NCI-H774 (cell line): ENCODE results near the gene PAN3.

Experiments used
- DNase-seq: peaks from one replicate; lab custom pipeline; 2025; lab: John Stamatoyannopoulos, UW

Gene PAN3

GRCh38 chr13:28338742-28339141 is 200.4 kb downstream of the PAN3 start:
- no peak for DNase-seq

GRCh38 chr13:28339419-28339818 is 201.1 kb downstream of the PAN3 start:
- no peak for DNase-seq

- no peak for DNase-seq
Measured at GRCh38 chr13:28340272-28340793, 202.0 kb downstream of the PAN3 start.

- DNase-seq: no peak
Measured at GRCh38 chr13:28342251-28342650, 203.9 kb downstream of the PAN3 start.

- no peak for DNase-seq
Measured at GRCh38 chr13:28344163-28344562, 205.8 kb downstream of the PAN3 start.
